BLaER1 treated with 17β-estradiol and CSF1 and Interleukin-3, amounts not matched to agents 10 nM and 100 nM (cell line): ENCODE measurements around the gene KCNK15.
A peak's percentile ranks its signal among the peaks of the same experiment; 100 is the strongest.

Experiments
- H3K27ac ChIP-seq, 11 experiments: shearing (Covaris generic); formaldehyde crosslinking; 2 replicates each; pipeline ENCODE4 v1.8.1; 2022
- H3K27me3 ChIP-seq, 11 experiments: shearing (Covaris generic); formaldehyde crosslinking; 2 replicates each; pipeline ENCODE4 v1.8.1; 2022
- H3K36me3 ChIP-seq, 11 experiments: shearing (Covaris generic); formaldehyde crosslinking; 2 replicates each; pipeline ENCODE4 v1.8.1; 2022
- H3K4me1 ChIP-seq, 10 experiments: shearing (Covaris generic); formaldehyde crosslinking; 2 replicates each; pipeline ENCODE4 v1.8.1; 2022
- H3K4me2 ChIP-seq, 11 experiments: shearing (Covaris generic); formaldehyde crosslinking; 2 replicates each; pipeline ENCODE4 v1.8.1; 2022
- H3K4me3 ChIP-seq, 10 experiments: shearing (Covaris generic); formaldehyde crosslinking; 2 replicates each; pipeline ENCODE4 v1.8.1; 2022
- H3K9ac ChIP-seq, 11 experiments: shearing (Covaris generic); formaldehyde crosslinking; 2 replicates each; pipeline ENCODE4 v1.8.1; 2022
- H3K9me3 ChIP-seq, 11 experiments: shearing (Covaris generic); formaldehyde crosslinking; replicated peaks in 1 of 11; 2 replicates each; pipeline ENCODE4 v1.8.1; 2022
- H4K20me1 ChIP-seq, 11 experiments: shearing (Covaris generic); formaldehyde crosslinking; 2 replicates each; pipeline ENCODE4 v1.8.1; 2022
- Cebpa-rat ChIP-seq, 11 experiments: shearing (Covaris generic); IDR thresholded peaks; 2 replicates each; pipeline ENCODE4 v1.8.1; 2022

KCNK15 gene

GRCh38 chr20:44711237-44711636 is 34.4 kb upstream of the KCNK15 start:
- Histone ChIP-seq H3K27ac (no peak overlapping the region), H3K27me3 (no peaks in the 10 kb centered on the region; a peak in 1 of 22 replicates)
- no peak for TF ChIP-seq Cebpa-rat (IDR thresholded peaks at IDR 0.05)

GRCh38 chr20:44714102-44714700 is 31.5 kb upstream of the KCNK15 start:
- peaks cover 11 to 15% (median 13%) of the 10 kb centered on the region in 10 experiments for H3K4me1 ChIP-seq
- H3K27me3 ChIP-seq: no peaks in the 10 kb centered on the region; a peak in 1 of 22 replicates
- no peaks in the 10 kb centered on the region for H3K36me3 ChIP-seq
- no peak overlapping the region for H3K4me3 ChIP-seq
- peak overlapping the region in 3 of 11 experiments; percentile 1 to 33 (median 13); a peak in 3 of 22 replicates for H3K9ac ChIP-seq
- H3K9me3 ChIP-seq: no peaks in the 10 kb centered on the region
- TF ChIP-seq Cebpa-rat (IDR thresholded peaks at IDR 0.05): no peak
- no peaks in the 10 kb centered on the region; a peak in 2 of 22 replicates for H4K20me1 ChIP-seq
- H3K27ac ChIP-seq: no peak overlapping the region
- H3K4me2 ChIP-seq: peak overlapping the region; percentile 22 to 80 (median 64)

More at GRCh38 chr20:44711237-44711636, 34.4 kb upstream of the KCNK15 start:
- Histone ChIP-seq H3K4me1 (peaks cover 12 to 19% (median 13%) of the 10 kb centered on the region in 10 experiments), H4K20me1 (no peaks in the 10 kb centered on the region; a peak in 2 of 22 replicates), H3K4me3 (no peak overlapping the region), H3K9me3 (no peaks in the 10 kb centered on the region), H3K36me3 (no peaks in the 10 kb centered on the region), H3K4me2 (no peak overlapping the region), H3K9ac (no peak overlapping the region)

GRCh38 chr20:44714701-44715498 is 30.8 kb upstream of the KCNK15 start, which contains the start of gene CCN5:
CCN5 (plus strand) TSS chr20:44715369; CDS start chr20:44715391, 22 bp downstream.
- H3K4me3 ChIP-seq: no peak within 1 kb of the TSS
- no peak within 1 kb of the TSS for H3K27ac ChIP-seq
- H4K20me1 ChIP-seq: no peaks in the 10 kb centered on the region; a peak in 2 of 22 replicates
- no peak for TF ChIP-seq Cebpa-rat (IDR thresholded peaks at IDR 0.05)
- H3K4me1 ChIP-seq: peaks cover 12 to 16% (median 13%) of the 10 kb centered on the region in 10 experiments
- no peaks in the 10 kb centered on the region for H3K36me3 ChIP-seq
- peak within 1 kb of the TSS in 3 of 11 experiments; percentile 1 to 33 (median 13); a peak in 3 of 22 replicates for H3K9ac ChIP-seq
- H3K27me3 ChIP-seq: no peaks in the 10 kb centered on the region; a peak in 1 of 22 replicates
- peak within 1 kb of the TSS; percentile 22 to 80 (median 64) for H3K4me2 ChIP-seq
- H3K9me3 ChIP-seq: no peaks in the 10 kb centered on the region

- TF ChIP-seq Cebpa-rat (IDR thresholded peaks at IDR 0.05): no peak
- Histone ChIP-seq H3K27ac (no peak overlapping the region), H3K4me2 (peak overlapping the region in 3 of 11 experiments; percentile 57 to 75 (median 62); a peak in 3 of 22 replicates), H3K27me3 (no peaks in the 10 kb centered on the region; a peak in 1 of 22 replicates), H3K4me3 (no peak overlapping the region), H3K4me1 (peaks cover 13 to 24% (median 17%) of the 10 kb centered on the region in 10 experiments), H3K36me3 (no peaks in the 10 kb centered on the region), H3K9me3 (no peaks in the 10 kb centered on the region), H3K9ac (no peak overlapping the region), H4K20me1 (no peaks in the 10 kb centered on the region; a peak in 2 of 22 replicates)
Observed at GRCh38 chr20:44715499-44716308, 30.0 kb upstream of the KCNK15 start.

GRCh38 chr20:44716309-44717106 is 29.2 kb upstream of the KCNK15 start:
- Histone ChIP-seq H3K27ac (no peak overlapping the region), H3K4me2 (no peak overlapping the region), H3K36me3 (no peaks in the 10 kb centered on the region), H3K9me3 (no peaks in the 10 kb centered on the region), H3K9ac (no peak overlapping the region), H4K20me1 (no peaks in the 10 kb centered on the region; a peak in 2 of 22 replicates), H3K4me1 (peaks cover 13 to 25% (median 22%) of the 10 kb centered on the region in 10 experiments), H3K27me3 (no peaks in the 10 kb centered on the region; a peak in 1 of 22 replicates), H3K4me3 (no peak overlapping the region)
- TF ChIP-seq Cebpa-rat (IDR thresholded peaks at IDR 0.05): no peak

DNA sequence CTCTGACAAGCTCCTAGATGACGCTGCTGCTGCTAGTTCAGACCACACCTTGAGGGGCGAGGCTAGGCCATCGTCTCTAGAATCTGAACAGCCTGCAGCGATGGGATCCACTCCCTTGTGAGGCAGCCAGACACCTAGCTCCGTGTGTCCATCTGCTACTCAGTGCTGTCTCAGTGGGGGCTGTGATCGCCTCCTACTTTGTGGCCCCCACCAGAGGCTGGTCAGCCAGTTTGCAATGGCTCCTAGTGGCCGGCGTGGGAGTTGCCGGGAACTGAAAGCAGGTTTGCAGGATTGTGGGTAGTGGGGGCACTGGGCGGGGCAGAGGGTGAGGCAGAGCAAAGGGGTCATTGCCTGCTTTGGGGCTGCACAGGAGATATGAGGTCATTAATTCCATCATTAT is 27.7 kb upstream of the KCNK15 start:
- no peaks in the 10 kb centered on the region for H3K36me3 ChIP-seq
- H3K9ac ChIP-seq: no peak overlapping the region
- H3K27ac ChIP-seq: no peak overlapping the region
- no peaks in the 10 kb centered on the region; a peak in 2 of 22 replicates for H4K20me1 ChIP-seq
- H3K27me3 ChIP-seq: no peaks in the 10 kb centered on the region; a peak in 1 of 22 replicates
- H3K4me2 ChIP-seq: no peak overlapping the region
- no peak for TF ChIP-seq Cebpa-rat (IDR thresholded peaks at IDR 0.05)
- no peaks in the 10 kb centered on the region for H3K9me3 ChIP-seq
- peaks cover 13 to 30% (median 24%) of the 10 kb centered on the region in 10 experiments for H3K4me1 ChIP-seq
- H3K4me3 ChIP-seq: no peak overlapping the region

GRCh38 chr20:44719841-44720240 is 25.8 kb upstream of the KCNK15 start:
- peaks cover 5 to 36% (median 25%) of the 10 kb centered on the region in 10 experiments for H3K4me1 ChIP-seq
- H3K9ac ChIP-seq: no peak overlapping the region
- H3K27ac ChIP-seq: no peak overlapping the region
- no peaks in the 10 kb centered on the region for H3K27me3 ChIP-seq
- H3K36me3 ChIP-seq: no peaks in the 10 kb centered on the region
- H3K4me2 ChIP-seq: 0 out of 22 replicates have a peak overlapping the region, but pooled peaks of 1 of the 11 experiments have one; percentile 22
- H3K4me3 ChIP-seq: no peak overlapping the region
- H4K20me1 ChIP-seq: no peaks in the 10 kb centered on the region; a peak in 1 of 22 replicates
- TF ChIP-seq Cebpa-rat (IDR thresholded peaks at IDR 0.05): no peak
- no peaks in the 10 kb centered on the region for H3K9me3 ChIP-seq

DNA sequence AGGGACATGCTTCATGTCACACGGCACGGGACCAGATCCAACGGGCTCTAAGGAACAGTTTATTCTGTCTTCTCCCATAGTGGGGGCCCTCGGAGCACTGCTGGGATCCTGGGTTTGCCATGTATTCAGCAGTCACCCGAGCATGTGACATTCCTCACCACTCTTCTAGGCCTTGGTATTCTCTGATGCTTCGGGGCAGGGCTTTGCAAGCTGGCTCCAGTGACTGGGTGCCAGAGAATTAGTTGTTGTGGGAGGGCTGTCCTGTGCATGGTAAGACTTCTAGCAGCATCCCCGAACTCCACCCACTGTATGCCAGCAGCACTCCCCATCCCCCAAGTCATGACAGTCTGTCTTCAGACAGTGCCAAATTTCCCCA is 25.1 kb upstream of the KCNK15 start:
- no peak for TF ChIP-seq Cebpa-rat (IDR thresholded peaks at IDR 0.05)
- Histone ChIP-seq H3K27me3 (no peaks in the 10 kb centered on the region), H3K4me2 (peak overlapping the region in 8 of 11 experiments; percentile 6 to 53 (median 36); a peak in 12 of 22 replicates), H4K20me1 (no peaks in the 10 kb centered on the region; a peak in 1 of 22 replicates), H3K27ac (no peak overlapping the region), H3K9ac (no peak overlapping the region), H3K4me3 (no peak overlapping the region), H3K36me3 (no peaks in the 10 kb centered on the region), H3K9me3 (no peaks in the 10 kb centered on the region), H3K4me1 (peaks cover 0 to 34% (median 21%) of the 10 kb centered on the region in 10 experiments; a peak in 16 of 20 replicates)
